Activated CD8-positive, alpha-beta T cell treated with anti-CD3 and anti-CD28 coated beads for 36 hours (primary cell): Measurements from ENCODE around the gene ZFP57. TPM values are rescaled to one million over a fixed set of nuclear protein-coding genes. Genes with fewer than 3 reads are reported as not detected.

Source experiments
- ATAC-seq: fragments of 200-7000 bp; cut with Tn5 transposase; one replicate; pipeline ENCODE4 v1.10.0; 2021; ENCODE audit warnings: mild to moderate bottlenecking, moderate library complexity
- CTCF ChIA-PET: fragments of 350-600 bp; sonication (Branson Sonifier 250); formaldehyde crosslinking; loops from one replicate; lab custom pipeline; 2021; ENCODE audit warnings: antibody characterized with exemption; lab: Charles Lee
- POLR2A ChIA-PET: fragments of 350-600 bp; sonication (Branson Sonifier 250); formaldehyde crosslinking; loops from one replicate; lab custom pipeline; 2021; ENCODE audit warnings: antibody characterized with exemption; lab: Charles Lee
- DNase-seq: peaks from one replicate; pipeline ENCODE4 v3.0.0-alpha.2; 2020
- H3K27ac Mint-ChIP-seq: one replicate; pipeline ENCODE4 v1.8.0; 2021; ENCODE audit warnings: mild to moderate bottlenecking, mixed read lengths
- H3K27me3 Mint-ChIP-seq: one replicate; pipeline ENCODE4 v1.8.0; 2021; ENCODE audit warnings: mixed read lengths
- H3K36me3 Mint-ChIP-seq: one replicate; pipeline ENCODE4 v1.8.0; 2021; ENCODE audit warnings: low read depth, mixed read lengths
- H3K4me1 Mint-ChIP-seq: one replicate; pipeline ENCODE4 v1.8.0; 2021; ENCODE audit warnings: low read depth, mixed read lengths
- H3K4me3 Mint-ChIP-seq: one replicate; pipeline ENCODE4 v1.8.0; 2021; ENCODE audit warnings: mild to moderate bottlenecking, moderate library complexity, mixed read lengths
- H3K9me3 Mint-ChIP-seq: one replicate; pipeline ENCODE4 v1.8.0; 2021; ENCODE audit warnings: mixed read lengths
- intact Hi-C: fragments of 100-400 bp; cut with micrococcal nuclease; formaldehyde crosslinking; loops from one replicate; pipeline ENCODE4 v1.10.0; 2022
- total RNA-seq, 2 experiments: library from RNA; stranded (reverse); gene quantifications; one replicate each; pipeline ENCODE4 v1.2.3, GENCODE V29; 2021
- TF ChIP-seq, protein P1 (sequence below): fragments of 200-600 bp; IDR thresholded peaks from one replicate; pipeline ENCODE4 v1.8.0; 2022; ENCODE audit warnings: antibody characterized with exemption, mild to moderate bottlenecking

Gene ZFP57
- total RNA-seq, 2 experiments from 2014 or later = not detected

DNA sequence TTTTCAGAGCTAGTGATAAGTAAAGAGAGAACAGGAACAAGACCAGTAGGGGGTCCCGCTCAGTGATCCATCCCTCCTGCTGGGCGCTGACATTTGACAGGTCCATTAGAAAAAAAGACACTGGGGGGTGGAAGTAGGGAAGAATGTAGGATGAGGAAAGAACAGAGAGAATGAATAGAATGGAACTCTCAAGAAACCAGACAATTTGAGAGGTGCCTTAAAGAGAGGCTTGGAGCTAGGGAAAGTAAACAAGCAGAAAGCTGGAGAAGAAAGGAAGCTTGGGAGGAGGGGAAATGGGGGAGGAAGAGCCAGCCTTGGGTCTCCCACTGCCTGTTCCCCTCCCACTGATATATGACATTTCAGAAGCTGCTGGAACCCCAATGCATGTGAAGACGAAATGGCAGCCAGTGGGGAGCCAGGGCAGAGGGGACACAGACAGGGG is 56.4 kb downstream of the ZFP57 start:
- TF ChIP-seq, protein P1, sequence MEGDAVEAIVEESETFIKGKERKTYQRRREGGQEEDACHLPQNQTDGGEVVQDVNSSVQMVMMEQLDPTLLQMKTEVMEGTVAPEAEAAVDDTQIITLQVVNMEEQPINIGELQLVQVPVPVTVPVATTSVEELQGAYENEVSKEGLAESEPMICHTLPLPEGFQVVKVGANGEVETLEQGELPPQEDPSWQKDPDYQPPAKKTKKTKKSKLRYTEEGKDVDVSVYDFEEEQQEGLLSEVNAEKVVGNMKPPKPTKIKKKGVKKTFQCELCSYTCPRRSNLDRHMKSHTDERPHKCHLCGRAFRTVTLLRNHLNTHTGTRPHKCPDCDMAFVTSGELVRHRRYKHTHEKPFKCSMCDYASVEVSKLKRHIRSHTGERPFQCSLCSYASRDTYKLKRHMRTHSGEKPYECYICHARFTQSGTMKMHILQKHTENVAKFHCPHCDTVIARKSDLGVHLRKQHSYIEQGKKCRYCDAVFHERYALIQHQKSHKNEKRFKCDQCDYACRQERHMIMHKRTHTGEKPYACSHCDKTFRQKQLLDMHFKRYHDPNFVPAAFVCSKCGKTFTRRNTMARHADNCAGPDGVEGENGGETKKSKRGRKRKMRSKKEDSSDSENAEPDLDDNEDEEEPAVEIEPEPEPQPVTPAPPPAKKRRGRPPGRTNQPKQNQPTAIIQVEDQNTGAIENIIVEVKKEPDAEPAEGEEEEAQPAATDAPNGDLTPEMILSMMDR = no peak
- DNase-seq (no peak), ATAC-seq (no peak)
- Mint-ChIP-seq H3K27me3 (no peaks in the 10 kb centered on the region), H3K4me3 (no peak overlapping the region), H3K36me3 (no peaks in the 10 kb centered on the region), H3K9me3 (no peaks in the 10 kb centered on the region), H3K27ac (no peak overlapping the region), H3K4me1 (peaks cover 11% of the 10 kb centered on the region)
- ChIA-PET CTCF (interaction anchor here (0.9 to 2.3 kb wide), 2 partner anchors 26 to 29 kb away, joined by 4 to 9 read pairs; no protein-coding TSS in a partner anchor), POLR2A (no interaction called here)
- intact Hi-C loops = no loop called here

Other genes with a start within 250 kb of the ZFP57 start
- not detected for gene OR10C1, start 241.8 kb downstream of the ZFP57 start, total RNA-seq
- gene OR11A1, start 224.1 kb downstream of the ZFP57 start, total RNA-seq = not detected
- not detected for gene OR2H1, start 224.0 kb downstream of the ZFP57 start, total RNA-seq
- gene MAS1L, start 193.2 kb downstream of the ZFP57 start, total RNA-seq = not detected
- under 1 TPM; 0.50 to 0.67 TPM for gene UBD, start 121.4 kb downstream of the ZFP57 start, total RNA-seq
- not detected for gene OR2H2, start 96.0 kb downstream of the ZFP57 start, total RNA-seq
- gene GABBR1, start 48.0 kb downstream of the ZFP57 start, total RNA-seq = 10 to 100 TPM; 10.8 to 10.9 TPM
- not detected for gene MOG, start 24.1 kb downstream of the ZFP57 start, total RNA-seq
- gene HLA-F, start 42.3 kb upstream of the ZFP57 start, total RNA-seq = 100 to 1,000 TPM; 172 TPM
- gene HLA-G, start 146.7 kb upstream of the ZFP57 start, total RNA-seq = 1 to 10 TPM; 3.0 to 3.8 TPM